Muscle of back (tissue), 11 donors: ENCODE measurements around the gene MRPL51. TPM values are rescaled to one million over a fixed set of nuclear protein-coding genes. Genes with fewer than 3 reads are reported as not detected.

Experiments
- DNase-seq, 3 donors: peaks; one replicate each; pipeline versions ENCODE4 v3.0.0 to v3.0.0-alpha.2; 2013
- polyA plus RNA-seq, 10 donors: library from polyadenylated mRNA; unstranded; fragments of 120-200 nt; gene quantifications; one replicate each; pipeline ENCODE4 v1.2.1, GENCODE V29; 2013; ENCODE audit not compliant: insufficient read length in 10 of 10

MRPL51 gene
- polyA plus RNA-seq, 10 donors = 117 to 156 (median 137) TPM

DNA sequence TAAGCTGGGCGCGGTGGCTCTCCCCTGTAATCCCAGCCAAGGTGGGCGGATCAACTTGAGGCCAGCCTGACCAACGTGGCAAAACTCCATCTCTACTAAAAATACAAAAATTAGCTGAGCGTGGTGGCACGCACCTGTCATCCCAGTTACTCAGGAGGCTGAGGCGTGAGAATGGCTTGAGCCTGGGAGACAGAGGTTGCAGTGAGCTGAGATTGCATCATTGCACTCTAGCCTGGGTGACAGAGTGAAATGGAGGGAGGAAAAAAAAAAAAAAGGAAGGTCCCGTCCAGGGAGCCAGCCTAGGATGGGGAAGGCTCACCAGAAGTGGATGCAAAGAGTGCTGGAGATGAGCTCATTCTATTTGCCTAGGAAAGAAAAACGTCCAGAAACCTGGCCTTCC, 50.2 kb downstream of the MRPL51 start:
- DNase-seq = no peak

Other genes starting within 250 kb of the MRPL51 start
- gene PLEKHG6, start 182.6 kb downstream of the MRPL51 start, polyA plus RNA-seq = 1 to 10 TPM in 4 of 10 donors, under 1 TPM in 6; 0.10 to 2.5 (median 0.88) TPM
- gene TNFRSF1A, start 151.2 kb downstream of the MRPL51 start, polyA plus RNA-seq = 10 to 100 TPM; 55.2 to 91.6 (median 67.5) TPM
- 1 to 10 TPM in 1 of 10 donors, under 1 TPM in 5, not detected in 4; 0.36 to 1.2 (median 0.40) TPM for gene SCNN1A, start 117.7 kb downstream of the MRPL51 start, polyA plus RNA-seq
- 10 to 100 TPM; 28.5 to 44.4 (median 35.7) TPM for gene LTBR, start 109.1 kb downstream of the MRPL51 start, polyA plus RNA-seq
- gene CD27, start 48.3 kb downstream of the MRPL51 start, polyA plus RNA-seq = 1 to 10 TPM in 4 of 10 donors, under 1 TPM in 6; 0.34 to 5.9 (median 0.86) TPM
- gene TAPBPL, start 41.2 kb downstream of the MRPL51 start, polyA plus RNA-seq = 10 to 100 TPM in 3 of 10 donors, 1 to 10 TPM in 7; 5.4 to 11.6 (median 9.0) TPM
- gene VAMP1, start 22.6 kb downstream of the MRPL51 start, polyA plus RNA-seq = 10 to 100 TPM in 4 of 10 donors, 1 to 10 TPM in 6; 6.6 to 18.1 (median 9.0) TPM
- 10 to 100 TPM; 28.4 to 52.4 (median 37.9) TPM for gene NCAPD2, start 840 bp upstream of the MRPL51 start, polyA plus RNA-seq
- 1,000 to 10,000 TPM; 2,765 to 4,884 (median 4,736) TPM for gene GAPDH, start 41.3 kb upstream of the MRPL51 start, polyA plus RNA-seq
- 10 to 100 TPM; 19.8 to 37.0 (median 30.3) TPM for gene IFFO1, start 62.8 kb upstream of the MRPL51 start, polyA plus RNA-seq
- 10 to 100 TPM; 18.6 to 26.9 (median 23.8) TPM for gene NOP2, start 75.0 kb upstream of the MRPL51 start, polyA plus RNA-seq
- 100 to 1,000 TPM; 125 to 170 (median 147) TPM for gene CHD4, start 114.1 kb upstream of the MRPL51 start, polyA plus RNA-seq
- gene LPAR5, start 142.7 kb upstream of the MRPL51 start, polyA plus RNA-seq = 1 to 10 TPM in 9 of 10 donors, under 1 TPM in 1; 0.99 to 2.3 (median 1.5) TPM
- 1 to 10 TPM; 2.1 to 3.8 (median 2.5) TPM for gene ACRBP, start 154.2 kb upstream of the MRPL51 start, polyA plus RNA-seq
- gene ING4, start 169.9 kb upstream of the MRPL51 start, polyA plus RNA-seq = 10 to 100 TPM; 43.7 to 54.1 (median 48.9) TPM
- 10 to 100 TPM; 40.6 to 62.3 (median 47.0) TPM for gene ZNF384, start 196.1 kb upstream of the MRPL51 start, polyA plus RNA-seq
- 1 to 10 TPM; 2.6 to 7.0 (median 4.4) TPM for gene PIANP, start 207.6 kb upstream of the MRPL51 start, polyA plus RNA-seq
- 10 to 100 TPM; 55.6 to 66.6 (median 61.9) TPM for gene COPS7A, start 230.8 kb upstream of the MRPL51 start, polyA plus RNA-seq